Glomerular endothelial cell (primary cell): Measurements from ENCODE around the gene CPD. TPM values are rescaled to one million over a fixed set of nuclear protein-coding genes. Genes with fewer than 3 reads are reported as not detected.

Experiments used
- DNase-seq: peaks from one replicate; pipeline ENCODE4 v3.0.0-alpha.2; 2011; ENCODE audit warnings: low read depth, low spot score; ENCODE audit errors: extremely low read depth
- total RNA-seq: library from RNA; depleted of rRNA; stranded (reverse); fragments of >200 nt; gene quantifications from 2 replicates; pipeline ENCODE4 v1.2.3, GENCODE V29; 2015

CPD gene
- total RNA-seq, 1 donor from 2014 or later, result 116 TPM

DNA sequence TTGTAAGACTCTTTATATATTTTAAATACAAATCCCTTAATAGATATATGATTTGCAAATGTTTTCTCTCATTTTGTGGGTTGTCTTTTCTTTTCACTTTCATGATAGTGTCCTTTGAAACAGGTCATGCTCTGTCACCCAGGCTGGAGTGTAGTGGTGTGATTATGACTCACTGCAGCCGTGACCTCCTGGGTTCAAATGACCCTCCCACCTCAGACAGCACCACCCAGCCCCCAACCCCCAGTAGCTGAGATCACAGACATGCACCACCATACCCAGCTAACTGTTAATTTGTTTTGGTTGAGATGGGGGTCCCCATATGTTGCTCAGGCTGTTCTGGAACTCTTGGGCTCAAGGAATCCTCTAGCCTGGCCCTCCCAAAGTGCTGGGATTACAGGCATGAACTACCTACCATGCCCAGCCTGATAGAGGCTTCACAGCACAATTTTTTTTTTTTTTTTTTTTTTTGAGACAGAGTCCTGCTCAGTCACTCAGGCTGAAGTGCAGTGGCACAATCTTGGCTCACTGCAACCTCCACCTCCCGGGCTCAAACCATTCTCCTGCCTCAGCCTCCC, 26.4 kb upstream of the CPD start:
- no peak for DNase-seq

DNA sequence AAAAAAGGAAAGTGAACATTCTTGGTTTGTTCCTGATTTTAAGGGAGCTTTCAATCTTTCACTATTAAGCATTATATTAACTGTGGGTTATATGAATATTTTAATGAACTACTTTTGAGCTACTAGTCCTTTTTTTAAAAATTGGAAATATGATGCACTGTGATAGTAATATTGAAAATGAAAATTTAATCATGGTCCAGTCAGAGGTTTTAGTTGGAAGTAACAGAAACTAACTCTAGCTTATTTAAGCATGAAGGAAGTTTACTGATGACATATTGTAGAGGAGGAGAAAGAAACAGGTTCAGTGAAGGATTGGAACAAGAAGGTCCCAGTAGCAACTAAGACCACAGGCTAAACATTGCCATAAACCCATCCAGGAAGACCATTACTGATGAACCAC, 24.0 kb upstream of the CPD start:
- DNase-seq, result no peak

DNA sequence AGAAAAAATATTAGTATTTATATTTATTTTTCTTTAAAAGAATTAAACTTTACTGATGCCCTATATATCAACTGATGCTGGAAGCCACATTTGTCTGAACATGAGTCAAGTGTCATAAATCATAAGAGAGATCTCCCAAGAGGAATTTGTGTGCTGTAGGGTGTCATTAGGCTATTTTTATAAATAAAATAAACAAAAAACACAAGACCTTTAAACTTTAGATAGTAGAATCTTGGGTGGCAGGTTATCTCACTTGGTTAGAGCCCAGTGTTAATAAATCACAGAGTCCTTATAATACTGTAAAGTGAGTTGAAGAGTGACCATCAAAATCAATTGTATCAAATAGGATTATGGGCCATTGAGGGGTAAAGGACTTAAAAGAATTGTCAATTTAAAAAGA, 21.3 kb upstream of the CPD start:
- no peak for DNase-seq

DNA sequence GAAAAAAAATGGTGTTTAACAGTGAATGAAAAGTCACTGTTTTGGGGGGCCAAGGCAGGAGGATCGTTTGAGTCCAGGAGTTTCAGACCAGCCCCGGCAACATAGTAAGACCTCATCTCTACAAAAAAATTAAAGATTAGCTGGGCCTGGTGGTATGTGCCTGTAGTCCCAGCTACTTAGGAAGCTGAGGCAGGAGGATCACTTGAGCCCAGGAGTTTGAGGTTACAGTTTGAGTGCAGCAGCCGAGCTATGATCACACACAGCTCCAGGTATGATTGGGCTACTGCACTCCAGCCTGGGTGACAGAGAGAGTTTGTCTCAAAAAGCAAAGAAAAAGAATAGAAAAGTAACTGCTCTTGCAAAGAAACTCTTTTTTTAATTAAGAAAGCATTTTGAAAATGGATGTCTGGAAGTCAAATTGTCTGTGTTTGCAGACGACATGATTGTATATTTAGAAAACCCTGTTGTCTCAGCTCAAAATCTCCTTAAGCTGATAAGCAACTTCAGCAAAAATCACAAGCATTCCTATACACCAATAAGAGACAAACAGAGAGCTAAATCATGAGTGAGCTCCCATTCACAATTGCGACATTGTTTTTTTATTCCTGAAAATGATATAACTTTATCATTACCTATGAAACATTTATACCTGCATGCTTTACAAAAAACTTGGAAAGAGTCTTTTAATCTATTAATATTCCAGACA, 20.5 kb upstream of the CPD start:
- DNase-seq, result no peak

DNA sequence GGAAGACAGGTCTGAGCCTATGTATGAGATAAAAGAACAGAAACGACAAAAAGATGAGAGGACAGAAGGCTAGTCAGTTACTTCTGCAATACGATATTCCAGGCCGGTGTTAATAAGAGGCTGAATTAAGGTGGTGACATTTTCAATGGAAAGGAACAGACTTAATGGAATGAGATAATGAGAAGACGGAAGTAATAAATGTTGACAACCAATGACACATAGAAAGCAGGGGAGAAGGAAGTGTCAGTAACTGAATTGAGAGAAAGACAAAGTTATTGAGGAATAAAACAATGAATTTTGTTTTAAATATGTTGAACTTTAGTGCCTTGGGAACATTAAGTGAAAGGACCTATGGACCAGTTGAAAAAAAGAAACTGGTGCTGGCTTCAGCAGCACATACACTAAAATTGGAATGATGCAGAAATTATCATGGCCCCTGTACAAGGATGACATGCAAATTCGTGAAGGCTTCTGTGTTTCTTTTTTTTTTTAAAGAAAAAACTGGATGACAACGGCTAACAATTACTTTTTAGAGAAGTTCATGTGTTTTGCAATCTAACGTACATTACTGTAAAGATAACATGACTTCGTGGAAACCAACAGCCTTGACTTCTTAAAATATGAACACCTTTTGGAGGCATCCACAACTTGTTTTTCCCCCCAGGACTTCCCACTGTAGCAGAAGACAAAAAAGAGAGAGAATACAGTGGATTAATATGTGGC, 18.5 kb upstream of the CPD start:
- DNase-seq, result no peak

DNA sequence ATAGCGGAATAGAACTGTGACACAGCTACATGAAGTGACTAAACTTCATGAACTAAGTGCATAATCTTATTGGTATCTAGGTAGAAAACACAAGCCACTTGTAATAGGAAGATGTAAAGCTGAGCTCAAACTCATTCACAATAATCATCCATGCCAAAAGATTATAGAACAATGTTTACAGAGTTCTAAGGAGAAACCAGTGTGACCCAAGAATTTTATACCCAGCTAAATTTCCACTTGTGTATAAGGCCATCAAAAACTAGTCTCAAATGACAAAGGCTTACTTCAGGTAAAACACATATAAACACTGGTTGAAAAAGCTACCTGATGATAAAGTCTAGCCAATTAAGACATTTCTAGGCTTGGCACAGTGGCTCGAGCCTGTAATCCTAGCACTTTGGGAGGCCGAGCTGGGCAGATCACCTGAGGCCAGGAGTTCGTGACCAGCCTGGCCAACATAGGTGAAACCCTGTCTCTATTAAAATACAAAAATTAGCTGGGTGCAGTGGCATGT, 16.9 kb upstream of the CPD start:
- no peak for DNase-seq

DNA sequence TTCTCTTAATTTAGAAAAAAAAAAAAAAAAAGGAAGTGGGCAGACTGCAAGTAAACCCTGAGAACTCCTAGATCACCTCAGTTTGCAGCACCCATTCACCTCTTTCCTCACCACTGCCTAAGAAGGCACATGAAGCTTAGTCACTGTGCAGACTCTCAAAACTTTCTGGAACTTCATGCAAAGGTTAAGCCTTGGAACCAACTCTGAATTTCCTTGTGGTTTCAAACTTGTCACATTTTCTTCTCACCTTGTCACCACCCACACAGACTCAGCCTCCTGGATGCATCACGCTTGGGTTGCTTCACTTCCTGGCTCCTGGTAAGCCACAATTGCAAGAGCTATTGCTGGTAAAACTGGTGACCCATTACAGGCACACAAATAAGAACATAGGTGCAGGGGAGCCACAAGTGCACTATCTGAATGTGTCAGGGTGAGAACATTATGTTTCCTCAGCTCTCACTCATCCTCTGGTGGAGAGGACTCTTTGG, 15.0 kb upstream of the CPD start:
- DNase-seq, result no peak

DNA sequence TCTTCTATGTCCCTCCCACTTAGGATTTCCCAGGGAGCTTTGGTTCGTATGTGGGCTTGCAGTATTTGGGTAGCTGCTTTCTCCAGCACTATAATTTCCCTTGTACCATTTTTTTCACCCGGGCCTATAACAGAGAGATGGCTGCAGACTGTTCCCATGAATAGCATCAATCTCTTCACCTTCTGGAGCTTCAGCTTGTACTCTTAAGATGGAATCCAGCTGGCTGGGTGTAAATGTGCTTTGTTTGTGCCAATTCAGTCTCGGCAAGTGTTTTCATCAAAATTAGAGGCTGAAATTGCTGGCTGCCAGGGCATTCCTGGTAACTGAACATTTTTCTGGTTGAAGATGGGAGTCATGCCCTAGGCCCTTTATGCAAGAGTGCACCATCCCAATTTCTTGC, 12.2 kb upstream of the CPD start:
- no peak for DNase-seq

DNA sequence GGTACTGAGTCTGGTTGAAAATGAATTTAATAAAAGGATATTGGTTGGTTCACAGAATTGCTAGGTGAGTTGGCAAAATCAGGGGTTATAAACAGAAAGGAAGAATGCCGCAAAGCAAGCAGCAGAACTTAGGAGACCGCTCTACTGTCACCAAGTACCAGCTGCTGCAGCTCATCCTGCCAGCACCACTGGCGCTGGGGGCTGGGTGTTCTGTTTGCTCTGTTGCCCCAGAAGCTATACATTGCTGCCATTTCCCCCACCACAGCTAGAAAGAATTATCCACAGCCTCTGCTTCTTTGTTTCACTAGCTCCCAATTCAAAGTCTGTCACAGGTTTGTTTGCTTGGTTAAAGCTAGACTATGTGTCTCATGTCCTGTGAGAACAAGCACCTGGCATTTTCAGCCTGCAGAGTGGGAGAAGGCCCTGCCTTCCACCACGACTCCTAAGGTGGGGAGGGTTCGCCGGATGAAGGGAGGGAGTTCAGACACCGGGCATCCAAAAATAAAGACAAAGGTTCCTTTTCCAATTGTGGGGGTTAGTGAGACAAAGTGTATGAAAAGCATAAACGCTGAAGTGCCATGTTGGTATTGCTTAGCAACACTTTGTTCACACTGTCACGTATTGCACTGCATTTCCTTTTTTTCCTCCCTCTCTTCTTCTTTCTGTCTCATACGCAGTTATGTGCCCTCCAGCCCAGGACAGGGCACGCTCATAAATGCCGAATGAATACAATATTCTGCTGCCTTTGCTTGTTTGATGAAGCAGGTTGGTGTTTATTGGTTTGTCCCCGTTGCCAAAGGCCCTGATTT, 9.6 kb upstream of the CPD start:
- DNase-seq, result no peak

DNA sequence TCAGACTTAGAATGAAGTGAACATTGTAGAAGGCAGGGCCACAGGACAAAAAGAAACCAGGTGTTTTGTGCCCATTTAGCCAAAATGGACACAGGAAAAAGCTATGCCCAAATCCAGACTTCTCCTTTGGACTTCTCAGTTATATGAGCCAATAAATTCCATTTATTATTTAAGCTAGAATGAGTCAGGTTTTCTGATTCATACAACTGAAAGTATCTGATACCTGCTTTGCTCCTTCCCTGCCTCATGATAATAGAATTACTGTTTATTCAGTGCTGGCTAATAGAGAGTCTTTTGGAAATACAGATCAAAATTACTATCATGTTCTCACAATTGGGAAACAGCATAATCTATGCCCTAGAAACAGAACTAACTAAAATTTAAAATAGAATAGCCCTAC, 8.7 kb upstream of the CPD start:
- no peak for DNase-seq

DNA sequence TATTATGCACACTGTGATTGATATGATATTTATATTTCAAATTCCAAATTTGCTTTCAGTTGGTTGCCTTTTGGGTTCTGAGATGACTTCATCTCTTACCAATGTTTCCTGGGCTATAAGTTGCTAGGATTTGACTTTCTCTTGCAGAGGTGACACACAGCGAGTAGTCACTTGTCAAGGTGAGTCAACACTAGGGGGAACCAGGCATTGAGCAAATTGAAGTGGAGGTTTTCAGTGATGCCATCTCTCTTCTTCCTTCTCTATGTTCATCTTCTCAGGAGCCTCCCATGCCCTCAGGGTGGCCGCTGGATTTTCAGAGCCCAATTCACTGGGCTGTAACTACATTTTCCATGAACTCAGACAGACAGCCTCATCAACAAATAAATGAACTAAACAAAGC, 6.0 kb upstream of the CPD start:
- no peak for DNase-seq

DNA sequence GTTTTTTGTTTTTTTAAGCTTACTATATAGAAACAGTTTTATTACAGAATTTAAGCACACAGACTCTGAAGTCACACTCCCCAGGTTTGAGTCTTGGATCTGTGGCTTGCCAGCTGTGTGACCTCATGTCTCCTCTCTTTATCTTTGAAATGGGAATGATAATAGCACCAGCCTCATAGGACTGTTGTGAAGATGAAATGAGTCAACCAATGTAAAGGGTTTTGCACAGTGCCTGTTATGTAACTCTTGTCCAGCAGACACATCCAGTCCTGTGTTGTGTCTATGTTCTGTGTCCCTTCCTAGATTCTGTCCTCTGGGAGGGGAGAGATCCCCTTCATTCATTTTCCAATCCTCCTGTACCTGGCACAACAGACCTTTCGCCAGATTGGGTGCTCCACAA, 3.1 kb upstream of the CPD start:
- DNase-seq, result no peak

DNA sequence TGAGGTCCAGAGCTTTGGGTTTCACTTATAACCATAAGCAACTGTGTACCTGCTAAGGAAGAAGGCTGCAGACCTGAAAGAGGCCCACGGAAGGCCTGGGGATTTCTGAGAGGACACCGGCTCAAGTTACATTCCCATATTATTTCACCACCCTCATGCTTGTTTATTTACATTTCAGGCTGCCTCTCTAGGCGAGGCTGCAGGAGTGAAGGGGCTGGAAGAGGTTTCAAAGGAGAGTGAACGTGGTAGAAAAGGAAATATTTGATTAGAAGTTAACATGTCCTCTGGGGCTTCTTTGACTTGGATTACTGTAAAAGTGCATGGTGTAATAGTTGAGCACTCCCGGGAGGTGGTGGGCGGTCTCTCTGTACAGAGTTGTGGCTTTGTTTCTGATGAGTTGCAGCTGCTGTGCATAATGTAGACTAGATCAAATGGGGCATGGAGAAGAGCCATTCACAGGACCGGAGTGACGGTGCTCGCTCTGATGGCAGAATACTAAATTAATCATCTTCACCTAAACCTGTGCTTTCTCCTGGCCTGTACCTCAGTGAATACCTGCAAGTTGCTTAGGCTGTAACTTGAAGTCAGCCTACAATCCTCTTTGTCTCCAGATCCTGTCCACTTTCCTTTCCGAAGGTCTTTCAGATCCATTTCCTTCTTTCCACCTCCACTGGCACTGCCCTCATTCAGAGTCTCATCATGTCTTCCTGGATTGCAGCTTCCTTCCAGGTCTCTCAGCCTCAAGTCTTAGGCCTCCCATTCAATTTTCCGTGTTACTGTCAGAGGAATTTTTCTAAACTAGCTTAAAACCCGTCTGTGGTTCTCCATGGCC, 1.9 kb upstream of the CPD start:
- DNase-seq, result no peak

DNA sequence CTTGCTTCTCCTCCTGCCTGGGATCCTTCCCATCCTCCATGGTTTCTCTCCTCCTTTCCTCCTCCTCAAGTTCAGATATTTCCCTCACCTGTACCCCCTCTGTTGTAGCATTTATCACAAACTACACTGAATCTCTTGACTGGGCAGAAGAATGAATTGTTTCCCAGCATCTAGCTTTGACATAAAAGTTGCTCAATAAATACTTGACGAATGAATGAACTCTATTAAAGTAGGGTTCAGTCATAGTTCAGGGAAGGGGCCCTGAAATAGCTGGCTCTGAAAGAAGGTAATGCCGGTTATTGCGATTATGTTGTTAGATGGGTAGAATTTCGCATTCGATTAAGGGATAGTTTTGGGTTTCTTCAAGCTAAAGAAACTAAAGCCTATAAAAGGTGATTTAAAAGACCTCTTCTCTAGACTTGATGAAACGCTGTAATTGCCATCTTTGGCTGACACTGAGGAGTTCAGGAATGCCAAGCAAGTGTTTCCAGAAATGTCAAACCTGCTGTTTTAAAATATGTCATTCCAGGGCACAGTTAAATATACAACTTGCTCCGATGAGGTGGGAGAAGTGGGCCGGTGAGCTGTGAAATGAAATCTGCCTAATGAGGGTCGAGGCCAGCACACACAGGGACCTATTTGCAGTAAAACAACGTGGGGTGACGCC, 1.0 kb upstream of the CPD start:
- DNase-seq, result no peak

DNA sequence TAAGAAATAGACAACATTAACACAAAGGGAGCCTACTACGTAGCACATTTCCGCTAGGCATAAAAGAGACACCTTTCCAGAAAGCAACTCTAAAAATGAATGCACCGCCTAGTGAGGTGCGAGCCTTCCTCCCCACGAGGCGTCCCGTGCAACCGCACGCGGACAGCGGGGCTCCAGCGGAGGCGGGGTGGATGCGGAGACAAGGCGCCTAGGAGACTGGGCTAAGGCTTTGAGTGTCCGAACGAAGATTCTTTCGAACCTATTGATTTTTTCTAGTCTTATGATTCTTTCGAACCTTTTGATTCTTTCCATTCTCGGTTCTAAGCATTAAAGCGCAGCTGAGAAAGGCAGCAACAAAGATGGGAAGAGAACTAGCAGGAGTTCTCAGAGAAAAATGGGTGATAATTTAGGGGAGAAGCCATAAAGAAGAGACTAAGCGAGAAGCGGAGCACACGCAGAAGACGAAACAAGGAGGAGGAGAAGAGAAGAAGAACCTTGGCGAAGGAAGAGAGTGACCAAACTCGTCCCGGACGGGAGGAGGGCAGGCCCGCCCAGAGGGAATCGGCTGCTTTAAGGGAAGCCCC, 394 bp upstream of the CPD start:
- peak; percentile 41 for DNase-seq

DNA sequence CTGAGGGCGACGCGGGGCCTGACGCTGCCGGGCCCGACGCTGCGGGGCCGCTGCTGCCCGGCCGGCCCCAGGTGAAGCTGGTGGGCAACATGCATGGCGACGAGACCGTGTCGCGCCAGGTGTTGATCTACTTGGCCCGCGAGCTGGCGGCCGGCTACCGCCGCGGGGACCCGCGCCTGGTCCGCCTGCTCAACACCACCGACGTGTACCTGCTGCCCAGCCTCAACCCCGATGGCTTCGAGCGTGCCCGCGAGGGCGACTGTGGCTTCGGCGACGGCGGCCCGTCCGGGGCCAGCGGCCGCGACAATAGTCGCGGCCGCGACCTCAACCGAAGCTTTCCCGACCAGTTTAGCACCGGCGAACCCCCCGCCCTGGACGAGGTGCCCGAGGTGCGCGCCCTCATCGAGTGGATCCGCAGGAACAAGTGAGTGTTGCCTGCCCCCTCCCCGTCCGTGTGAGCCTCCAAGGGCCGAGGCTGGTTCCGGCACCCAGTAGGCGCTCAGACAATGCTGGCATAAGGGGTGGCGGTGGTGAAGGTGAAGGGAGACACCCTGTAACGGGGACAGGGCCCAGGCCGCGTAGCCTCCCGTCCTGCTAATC, 676 bp downstream of the CPD start:
- no peak for DNase-seq

DNA sequence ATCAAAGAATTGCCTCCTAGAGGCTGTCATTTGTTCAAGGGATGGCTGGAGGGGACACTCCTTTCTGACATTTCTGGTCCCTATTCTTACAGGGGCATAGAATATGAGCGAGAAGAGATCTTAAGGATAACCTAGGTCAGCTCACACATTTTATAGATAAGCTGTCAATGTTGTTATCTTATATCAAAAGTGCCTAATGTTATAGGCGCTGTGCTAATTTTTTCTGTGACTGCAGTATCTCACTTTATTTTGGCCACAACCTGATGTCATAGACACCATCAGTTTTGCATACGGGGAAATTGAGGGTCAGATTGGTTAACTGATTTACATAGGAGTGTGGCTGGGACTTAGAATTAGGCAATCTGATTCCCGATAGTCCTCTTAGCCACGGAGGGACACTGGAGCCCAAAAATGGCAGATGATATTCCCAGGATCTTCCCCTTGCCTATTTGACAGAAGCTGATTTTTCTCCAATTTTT, 1.2 kb downstream of the CPD start:
- DNase-seq, result no peak

DNA sequence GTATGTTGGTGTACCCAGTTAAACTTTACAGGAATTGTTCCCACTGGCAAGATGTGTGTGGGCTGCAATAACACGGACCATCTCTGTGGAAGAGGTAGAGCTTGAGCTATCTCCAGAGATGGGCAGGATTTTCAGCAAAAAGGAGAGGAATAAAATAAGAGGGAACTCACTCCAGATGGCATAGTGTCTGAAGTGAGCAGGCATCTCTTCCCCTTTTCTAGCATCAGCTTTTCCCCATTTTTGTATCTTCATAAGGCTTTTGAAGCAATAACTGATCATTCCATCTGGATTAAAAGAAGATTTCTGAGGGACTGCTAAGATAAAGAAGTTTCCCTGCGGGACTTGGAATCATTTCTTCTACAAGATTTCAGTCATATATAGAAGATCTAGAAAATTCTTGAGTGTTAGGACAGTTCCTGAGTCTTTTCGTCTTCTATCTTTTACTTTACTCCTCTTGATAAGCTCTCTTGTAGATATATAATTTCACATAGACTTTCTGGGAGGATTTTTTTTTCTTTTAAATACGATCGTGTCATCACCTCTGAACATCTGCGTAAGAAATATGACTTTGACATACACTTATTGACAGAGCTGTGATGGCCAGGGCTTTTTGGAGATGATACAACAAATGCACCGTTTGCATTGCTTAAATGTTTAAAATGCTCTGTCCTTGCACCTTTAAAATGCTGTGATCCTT, 2.1 kb downstream of the CPD start:
- no peak for DNase-seq
